GM19025 (cell line): ENCODE measurements around the gene NAT8L.

Experiments used
- ATAC-seq: cut with Tn5 transposase; IDR thresholded peaks from one replicate; pipeline ENCODE4 v1.9.1; 2021; ENCODE audit warnings: mild to moderate bottlenecking, low read depth, moderate library complexity; ENCODE audit not compliant: unreplicated experiment

Gene NAT8L

DNA sequence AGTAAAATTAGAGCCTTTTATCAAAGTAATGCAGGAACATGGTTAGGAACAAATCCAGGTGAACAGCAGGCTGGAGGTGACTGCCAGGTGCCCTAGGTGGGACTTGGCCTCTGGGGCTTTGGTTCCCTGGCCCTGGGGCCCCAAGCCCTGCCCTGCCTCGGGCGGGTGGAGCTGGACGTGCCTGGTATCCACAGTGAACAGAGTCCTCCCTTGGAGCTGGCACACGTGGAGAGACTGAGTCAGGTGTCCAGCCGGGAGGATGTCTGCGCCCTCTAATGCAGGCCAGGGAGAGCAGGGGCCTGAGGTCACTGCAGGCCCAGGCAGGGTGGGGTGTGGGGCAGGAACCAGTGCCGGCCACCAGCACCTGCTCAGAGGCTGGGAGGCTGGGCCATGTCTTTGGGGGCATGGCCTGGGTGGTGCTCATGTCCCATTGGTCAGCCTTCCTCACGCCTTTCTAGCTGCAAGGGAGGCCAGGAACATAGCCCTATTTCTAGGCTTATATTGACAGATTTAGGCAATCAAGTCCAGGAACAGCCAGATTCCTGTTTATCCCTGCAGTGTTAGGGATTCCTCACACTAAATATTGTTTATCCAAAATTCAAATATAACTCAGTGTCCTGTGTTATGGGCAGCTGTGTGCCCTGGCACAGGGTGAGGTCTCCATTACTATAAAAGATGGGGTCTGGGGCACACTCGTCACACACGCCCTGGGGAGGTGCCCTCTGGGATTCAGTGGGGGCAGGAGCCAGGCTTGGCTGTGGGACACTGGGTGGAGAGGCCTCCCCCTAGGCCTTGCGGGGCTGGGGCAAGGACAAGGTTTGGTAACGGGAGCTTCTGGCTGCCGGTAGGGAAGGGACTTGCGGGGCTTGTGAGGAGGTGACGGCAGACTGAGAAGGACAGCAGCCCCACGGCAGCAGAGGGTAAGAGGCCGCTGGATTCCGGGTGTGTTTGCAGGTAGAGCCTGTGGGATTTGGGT, 14.3 kb upstream of the NAT8L start:
- ATAC-seq = no peak

DNA sequence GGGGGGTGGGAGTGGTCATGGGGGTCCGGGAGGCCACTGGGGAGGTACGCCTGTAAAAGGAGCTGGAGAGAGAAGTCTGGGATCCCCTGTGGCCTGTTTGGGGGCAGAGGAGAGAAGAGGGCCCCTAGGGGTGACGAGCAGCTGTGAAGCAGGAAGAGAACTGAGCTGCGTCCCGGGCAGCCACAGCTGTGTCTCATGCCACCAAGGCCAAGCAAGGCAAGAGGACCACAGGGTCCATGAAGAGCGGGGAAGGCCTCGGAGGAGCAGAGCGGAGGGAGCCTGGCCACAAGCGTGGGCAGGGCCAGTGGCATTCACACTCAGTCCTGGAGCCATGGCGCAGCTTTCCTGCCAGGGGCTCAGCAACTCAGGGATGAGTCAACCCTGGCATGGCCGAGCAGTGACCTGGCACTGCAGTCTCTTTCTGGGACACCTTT, 13.6 kb upstream of the NAT8L start:
- no peak for ATAC-seq

DNA sequence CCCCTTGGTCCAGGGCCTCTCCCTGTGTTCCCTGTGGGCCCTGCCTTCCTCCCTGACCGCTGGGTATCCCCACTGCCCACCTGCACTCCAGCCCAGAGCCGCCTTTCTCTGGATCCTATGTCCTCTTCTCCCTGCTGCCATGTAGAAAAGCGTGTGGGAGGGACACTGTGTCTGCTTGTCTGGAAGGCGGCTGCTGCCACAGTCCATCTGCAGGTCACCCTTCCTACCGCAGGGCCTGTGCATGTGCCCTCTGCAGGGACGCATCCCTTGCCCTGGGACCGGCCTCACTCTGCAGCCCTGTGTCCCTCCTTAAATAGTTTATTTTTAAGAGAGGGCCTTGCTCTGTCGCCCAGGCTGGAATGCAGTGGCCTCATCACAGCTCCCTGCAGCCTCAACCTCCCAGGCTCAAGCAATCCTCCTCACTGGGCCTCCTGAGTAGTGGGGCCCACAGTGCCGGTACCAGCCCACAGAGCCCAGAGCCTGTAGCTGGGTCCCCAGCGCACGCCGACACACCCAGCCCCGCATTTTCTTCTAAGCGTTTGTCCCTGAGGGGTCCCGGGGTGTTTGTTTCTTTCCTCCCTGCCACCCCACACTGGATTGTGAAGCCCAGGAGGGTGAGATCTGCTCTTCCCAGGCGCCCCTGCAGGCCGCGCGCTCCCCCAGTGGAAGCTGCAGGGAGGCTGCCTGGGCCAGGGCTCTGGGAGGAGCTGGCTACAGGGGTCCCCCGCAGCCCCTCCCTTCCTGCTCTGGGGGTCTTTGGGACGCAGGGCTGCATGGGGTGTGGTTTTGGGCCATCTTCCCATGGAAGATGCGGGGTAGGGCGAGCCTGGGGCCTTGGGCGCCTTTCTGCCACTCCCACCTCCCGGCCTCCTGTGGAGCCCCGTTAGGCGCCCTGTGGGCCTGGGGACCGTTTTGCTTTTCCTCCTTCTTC, 12.8 kb upstream of the NAT8L start:
- ATAC-seq = no peak

DNA sequence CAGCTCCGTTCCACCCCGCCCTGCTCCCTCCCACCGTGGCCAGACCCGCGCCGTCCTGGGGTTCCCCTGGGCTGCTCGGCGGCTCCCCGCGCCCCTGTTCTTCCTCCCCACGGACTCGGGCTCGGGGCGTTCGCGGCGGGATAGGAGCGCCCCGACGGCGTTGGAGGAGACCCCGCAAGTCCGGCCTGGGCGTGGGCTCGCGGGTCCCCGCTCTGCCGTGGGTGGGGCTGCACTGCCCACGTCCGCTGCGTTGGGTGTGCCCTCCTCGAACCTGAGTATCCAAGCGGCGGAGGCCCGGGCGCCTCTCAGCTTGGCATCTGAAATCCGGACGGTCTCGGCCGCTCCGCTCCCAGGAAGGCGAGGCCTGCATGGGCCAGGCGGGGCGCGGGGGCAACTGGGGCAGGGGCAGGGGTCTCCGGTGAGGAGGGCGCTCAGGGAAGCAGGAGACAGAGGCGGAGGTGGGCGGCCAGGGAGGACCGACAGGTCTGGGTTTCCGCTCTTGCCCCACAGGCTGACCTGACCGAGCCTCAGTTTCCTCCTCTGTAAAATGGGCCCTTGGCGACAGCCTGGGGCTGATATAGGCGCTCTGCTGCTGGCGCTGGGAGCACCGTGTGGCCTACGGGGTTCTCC, 12.0 kb upstream of the NAT8L start:
- ATAC-seq = no peak

DNA sequence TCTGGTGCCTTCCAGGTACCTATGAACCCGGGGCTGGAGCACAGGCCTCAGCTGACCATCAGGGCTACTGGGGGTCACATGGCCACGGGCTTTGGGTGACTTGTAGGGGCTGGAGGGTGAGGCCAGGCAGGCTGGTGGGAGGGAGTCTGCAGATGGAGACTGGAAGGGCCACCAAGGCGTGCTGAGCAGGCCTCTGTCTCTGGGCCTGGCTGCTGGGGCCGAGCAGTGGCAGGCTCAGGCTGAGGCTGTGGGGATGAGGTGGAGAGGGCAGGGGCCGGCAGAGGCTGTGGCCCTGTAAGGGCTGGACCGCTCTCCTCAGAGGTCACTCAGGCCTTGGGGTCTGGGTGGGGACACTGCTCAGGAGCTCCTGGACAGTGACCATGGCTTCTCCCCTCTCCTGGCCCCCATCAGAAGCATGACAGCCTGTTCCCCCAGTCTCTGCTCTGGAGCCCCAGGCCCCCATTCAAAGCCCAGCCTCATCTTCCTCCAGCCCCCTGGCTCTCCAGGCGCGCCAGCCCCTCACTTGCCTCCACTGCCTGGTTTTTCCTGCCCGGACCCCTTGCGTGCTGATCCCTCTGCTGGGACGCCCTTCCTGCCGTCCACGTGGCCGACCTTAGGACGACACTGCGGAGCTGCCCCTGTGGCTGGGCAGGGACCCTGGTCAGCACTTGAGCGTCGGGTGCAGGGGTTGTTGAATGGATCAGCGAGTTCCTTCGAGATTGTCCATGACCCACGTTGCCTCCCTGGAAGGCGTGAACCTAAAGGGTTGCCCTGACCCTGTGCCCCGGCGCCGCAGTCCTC, 11.1 kb upstream of the NAT8L start:
- ATAC-seq = no peak

DNA sequence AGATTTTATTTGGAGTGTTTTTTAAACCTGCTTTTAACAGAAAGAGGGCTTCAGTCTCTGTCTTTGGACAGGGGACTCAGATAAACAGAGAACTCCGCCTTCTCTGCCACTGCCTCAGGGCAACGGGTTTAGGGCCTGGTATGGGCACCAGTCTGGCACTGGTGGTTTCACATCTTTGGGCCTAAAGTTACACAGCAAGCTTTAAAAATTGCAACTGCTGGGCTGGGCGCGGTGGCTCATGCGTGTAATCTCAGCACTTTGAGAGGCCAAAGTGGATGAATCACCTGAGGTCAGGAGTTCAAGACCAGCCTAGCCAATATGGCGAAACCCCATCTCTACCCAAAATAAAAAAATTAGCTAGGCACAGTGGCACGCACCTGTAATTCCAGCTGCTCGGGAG, 10.3 kb upstream of the NAT8L start:
- no peak for ATAC-seq

DNA sequence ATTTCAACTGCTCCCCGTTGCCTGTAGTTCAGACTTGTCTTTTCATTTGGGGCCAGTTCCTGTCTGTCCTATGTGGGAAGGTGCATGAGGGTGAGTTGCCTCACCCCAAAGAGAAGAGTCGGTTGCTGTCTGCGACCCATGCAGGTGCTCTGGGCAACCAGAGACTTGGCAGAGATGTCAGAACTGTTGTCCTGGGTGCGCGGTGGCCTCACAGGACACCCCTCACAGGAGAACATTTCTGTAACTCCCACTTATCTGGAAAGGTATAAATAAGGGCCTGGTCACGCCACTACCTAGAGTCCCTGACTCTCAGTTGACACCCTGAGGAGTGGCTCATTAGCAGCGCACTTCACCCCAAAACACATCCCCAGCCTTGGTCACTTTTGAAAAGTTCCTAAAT, 9.7 kb upstream of the NAT8L start:
- ATAC-seq = no peak

DNA sequence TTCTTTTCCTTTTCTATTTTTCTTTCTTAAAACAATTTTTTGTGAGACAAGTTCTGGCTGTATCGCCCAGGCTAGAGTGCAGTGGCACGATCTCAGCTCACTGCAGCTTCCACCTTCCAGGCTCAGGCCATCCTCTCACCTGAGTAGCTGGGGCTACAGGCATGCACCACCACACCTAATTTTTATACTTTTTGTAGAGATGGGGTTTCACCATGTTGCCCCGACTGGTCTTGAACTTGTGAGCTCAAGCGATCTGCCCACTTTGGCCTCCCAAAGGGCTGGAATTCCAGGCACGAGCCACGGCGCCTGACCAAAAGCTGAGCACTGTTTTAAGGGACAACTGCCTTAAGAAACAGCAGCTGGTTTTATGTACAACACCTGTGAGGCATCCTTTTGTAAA, 9.3 kb upstream of the NAT8L start:
- ATAC-seq = no peak

DNA sequence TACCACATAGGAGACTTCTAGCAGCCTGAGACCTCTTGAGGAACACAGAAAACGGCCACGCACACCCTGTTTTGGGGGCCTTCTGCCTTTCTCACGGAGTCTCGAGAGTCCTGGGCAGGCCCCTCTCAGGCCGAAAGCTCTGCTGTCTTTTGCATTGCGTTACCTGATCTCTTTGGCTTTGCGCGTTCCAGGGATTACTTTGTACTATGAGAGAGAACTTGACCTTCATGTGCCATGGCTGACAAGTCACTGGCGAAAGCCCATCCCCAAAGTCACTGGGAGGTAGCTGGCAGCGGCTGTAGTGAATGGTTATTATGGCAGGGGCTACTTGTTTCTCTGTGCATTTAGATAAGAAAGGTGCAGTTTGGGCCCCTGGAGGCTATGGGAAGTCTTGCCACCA, 8.0 kb upstream of the NAT8L start:
- ATAC-seq = no peak

DNA sequence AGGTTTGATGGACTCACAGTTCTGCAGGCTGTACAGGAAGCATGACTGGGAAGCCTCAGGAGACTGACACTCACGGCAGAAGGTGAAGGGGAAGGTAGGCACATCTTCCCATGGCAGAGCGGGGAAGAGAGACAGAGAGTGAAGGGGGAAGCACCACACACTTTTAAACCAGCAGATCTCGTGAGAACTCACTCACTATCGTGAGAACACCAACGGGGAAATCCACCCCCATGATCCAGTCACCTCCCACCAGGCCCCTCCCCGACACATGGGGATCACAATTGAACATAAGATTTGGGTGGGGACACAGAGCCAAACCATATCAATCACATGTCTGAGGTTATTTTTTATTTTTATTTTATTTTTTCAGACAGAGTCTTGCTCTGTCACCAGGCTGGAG, 4.9 kb upstream of the NAT8L start:
- ATAC-seq = no peak

DNA sequence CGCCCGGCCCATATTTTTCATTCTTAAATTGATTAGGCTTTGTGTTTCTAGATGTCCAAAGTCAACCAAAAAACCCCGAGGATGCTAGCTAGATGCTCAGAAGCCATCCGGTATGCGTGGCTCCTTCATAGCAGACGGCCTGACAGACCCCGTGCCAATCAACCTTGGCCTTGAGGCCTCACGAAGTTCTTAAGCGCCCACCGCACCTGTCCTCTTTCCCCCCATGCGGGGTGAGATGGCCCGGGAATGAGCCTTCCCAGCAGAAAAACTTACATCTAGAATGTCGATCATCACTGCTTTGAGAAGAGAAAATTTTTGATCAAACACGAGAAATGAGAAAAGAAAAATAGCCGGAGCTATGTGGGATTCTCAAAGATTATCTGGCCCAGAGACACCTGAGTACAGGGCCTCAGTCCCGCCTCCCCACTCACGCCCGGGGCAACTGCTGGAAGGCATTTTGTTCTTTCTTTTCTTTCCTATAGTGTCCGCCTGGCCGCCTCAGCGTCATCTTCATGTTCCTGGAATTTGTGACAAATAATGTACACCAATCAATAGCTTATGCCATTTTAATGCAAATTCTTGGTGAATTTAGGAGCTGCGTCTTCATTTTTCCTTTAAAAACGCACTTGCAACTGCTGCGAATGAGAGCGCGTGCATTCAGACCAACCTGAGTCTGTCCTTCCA, 1.6 kb upstream of the NAT8L start:
- ATAC-seq = no peak

DNA sequence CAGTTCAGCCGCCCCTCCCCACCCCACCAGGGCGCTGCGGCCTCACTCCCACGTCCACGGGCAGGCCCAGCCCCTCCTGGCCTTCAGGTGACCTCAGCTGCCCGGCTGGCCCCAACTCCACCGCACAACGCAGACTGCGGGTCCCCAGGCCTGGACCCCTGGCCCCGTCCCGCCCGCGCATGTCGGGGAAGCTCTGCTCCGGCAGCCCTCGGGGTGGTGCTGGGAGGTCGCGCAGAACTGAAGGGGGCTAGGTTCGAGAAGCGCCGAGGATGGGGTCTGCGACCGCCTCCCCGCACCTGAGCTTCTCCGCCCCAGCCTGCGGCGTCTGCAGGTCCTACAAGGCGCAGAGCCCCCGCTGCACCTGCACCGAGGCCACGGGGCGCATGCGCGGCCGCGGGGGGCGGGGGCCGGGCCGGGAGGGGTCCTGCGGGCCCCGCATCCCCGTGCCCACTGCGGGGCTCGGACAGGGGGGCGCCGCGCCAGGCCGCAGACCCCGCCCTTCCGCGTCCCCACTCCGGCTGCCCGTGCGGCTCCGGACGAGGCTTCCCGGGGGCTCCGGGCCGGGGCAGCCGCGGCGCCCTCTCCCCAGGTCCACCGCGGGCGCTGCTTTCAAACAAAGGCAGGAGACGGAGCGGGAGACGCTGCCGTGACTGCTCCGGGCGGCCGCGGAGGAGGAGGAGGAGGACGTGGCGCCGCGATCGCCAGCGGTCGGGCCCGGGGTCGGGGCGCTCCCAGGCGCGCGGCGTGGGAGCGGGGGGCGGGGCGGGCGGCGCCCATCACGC, 672 bp upstream of the NAT8L start:
- ATAC-seq = no peak

DNA sequence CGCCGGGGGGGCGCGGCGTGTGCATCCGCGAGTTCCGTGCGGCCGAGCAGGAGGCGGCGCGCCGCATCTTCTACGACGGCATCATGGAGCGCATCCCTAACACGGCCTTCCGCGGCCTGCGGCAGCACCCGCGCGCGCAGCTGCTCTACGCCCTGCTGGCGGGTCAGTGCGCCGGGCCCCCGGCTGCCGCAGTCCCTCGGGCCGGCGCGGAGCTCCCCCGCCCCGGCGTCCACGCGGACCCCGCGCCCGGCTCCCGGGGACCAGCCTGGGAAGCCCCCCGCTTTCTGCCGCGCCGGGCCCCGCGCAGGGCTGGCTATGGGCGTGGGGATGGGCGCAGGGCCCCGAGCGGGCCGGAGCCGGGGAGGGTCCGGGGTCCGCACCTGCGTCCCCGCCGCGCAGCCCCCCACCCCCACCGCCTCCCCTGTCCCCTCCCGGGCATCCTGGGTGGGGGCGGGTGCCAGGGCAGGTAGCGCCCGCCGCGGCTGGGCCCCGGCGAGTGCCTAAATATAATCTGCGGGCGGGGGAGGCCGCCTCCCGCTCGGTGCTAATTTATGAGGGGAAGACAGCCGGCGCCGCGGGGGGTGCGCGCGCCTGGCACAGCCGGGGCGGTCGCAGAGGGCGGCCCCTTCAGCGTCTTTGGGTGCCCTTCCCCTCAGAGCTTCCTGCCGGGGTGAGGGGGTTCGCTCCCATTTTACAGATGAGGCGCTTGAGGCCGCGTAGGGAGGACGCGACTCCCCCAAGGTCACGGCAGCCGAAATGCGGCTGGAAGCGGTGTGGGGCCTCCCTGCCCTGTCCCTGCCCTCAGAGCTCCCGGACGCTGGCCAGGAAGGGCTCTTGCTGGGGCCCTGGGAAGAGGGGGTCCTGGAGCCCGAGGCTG, 837 bp downstream of the NAT8L start:
- ATAC-seq = no peak

DNA sequence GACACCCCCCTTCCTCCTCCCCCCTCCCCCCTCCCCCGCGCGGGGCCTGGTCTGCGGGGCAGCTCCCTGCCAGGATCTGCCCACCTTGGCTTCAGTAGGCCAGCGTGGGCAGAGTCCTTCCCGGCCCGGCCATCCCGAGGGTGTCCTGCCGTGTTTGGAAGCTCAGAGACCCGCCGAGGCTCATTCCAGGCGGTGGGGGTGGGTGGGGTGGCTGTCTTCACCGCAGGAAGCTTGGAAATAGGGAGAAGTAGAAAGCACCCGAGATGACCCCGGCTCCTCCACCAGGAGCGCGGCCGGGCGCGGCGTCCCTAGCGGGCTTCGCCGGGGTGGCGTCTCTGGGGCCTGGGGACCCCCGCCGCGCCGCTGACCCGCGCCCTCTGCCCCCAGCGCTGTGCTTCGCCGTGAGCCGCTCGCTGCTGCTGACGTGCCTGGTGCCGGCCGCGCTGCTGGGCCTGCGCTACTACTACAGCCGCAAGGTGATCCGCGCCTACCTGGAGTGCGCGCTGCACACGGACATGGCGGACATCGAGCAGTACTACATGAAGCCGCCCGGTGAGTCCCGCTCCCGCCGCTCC, 1.6 kb downstream of the NAT8L start:
- no peak for ATAC-seq

DNA sequence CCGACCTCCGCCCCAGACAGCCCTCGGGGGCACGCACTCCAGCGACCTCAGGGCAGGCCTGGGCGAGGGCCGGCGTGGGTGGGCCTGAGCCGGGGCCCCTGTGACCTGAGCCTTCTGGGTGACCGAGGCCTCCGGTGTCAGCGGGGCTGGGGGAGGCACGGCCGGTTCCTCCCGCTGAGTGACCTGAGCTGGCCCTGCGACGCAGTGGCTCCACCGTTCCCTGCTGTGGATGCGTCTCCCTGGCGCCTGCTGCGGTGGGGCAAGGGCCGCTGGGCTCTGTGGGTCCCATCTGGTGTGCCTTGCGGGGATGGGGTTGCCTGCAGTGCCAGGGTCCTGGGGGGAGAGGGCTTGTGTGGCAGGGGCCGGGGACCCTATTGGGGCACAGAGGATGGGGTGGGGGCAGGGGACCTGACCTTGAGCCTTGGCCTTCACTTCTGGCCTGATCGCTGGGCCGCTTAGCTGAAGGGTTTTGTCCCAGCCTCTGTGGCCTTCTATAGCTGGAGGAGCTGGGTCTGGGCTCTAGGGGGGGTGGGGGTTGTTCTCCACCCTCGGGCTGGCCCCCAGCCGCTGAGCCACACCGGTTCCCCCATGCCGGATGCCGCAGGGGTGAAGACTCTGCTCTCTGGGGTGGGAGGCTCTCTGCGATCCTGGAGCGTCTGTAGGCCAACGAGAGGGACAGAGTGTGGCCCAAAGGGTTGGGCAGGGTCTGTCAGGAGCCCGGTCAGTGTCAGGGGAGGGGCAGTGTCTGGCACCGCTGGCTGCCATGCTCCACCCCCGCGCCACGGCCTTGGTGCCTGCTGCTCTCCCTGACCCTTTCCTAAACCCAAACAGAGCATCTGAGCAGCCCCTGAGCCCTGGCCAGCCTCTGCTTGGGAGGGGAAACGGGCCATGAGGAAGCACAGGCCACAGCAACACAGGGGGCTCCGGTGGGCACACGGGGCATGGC, 2.3 kb downstream of the NAT8L start:
- ATAC-seq = no peak

DNA sequence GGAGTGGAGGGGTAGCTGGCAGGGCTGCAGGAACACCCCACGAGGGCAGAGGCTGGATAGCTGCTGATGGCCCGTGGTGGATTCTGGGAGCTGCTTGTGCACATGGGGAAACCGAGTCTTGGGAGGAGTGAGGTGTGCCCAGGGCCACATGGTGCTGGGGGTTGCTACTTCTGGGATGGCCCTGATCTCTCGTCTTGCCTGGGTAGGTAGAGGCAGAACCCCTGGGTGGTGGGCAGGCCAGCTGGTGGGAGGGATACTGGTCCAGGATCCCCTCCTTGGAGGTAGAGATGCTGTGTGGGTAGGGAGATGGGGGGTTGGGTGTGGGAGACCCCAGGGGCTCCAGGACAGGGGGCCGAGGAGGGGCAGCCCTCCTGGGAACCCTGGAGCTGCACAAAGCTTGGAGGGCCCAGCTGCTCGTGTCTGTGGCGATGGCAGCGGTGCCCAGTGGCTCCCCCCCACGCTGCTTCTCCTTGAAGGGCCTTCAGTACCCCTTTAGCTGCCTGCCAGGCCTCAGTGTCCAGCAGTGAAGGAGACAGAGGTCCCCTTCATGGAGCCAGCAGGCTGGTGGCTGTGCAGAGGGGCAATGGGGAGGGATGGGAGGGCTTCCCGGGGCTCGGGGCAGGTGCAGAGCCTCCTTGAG, 3.2 kb downstream of the NAT8L start:
- ATAC-seq = no peak
